Middle frontal gyrus (tissue), 1 donor: ENCODE measurements around the gene EIF4A3.

Experiments
- DNase-seq: peaks from one replicate; pipeline ENCODE4 v3.0.0-alpha.2; 2015; ENCODE audit warnings: low spot score; ENCODE audit errors: extremely low spot score

The EIF4A3 gene

GRCh38 chr17:80137131-80137530 is 9.8 kb downstream of the EIF4A3 start:
- DNase-seq = no peak

DNA sequence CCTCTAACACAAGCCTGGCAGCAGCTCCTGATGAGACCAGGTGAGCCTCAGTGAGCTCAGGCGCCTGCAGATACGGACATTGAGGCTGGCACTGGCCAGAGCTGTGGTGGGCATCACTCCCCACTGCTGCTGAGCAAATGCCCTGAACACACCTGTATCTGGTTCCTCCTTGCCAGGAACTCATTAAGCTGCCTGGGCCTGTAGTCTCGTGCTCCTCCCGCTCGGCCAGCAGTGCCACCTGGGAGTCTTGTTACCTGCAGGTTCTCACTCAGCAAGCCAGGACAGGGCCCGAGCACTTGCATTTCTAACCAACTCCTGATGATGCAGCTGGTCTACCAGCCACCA is 13.3 kb downstream of the EIF4A3 start:
- no peak for DNase-seq

DNA sequence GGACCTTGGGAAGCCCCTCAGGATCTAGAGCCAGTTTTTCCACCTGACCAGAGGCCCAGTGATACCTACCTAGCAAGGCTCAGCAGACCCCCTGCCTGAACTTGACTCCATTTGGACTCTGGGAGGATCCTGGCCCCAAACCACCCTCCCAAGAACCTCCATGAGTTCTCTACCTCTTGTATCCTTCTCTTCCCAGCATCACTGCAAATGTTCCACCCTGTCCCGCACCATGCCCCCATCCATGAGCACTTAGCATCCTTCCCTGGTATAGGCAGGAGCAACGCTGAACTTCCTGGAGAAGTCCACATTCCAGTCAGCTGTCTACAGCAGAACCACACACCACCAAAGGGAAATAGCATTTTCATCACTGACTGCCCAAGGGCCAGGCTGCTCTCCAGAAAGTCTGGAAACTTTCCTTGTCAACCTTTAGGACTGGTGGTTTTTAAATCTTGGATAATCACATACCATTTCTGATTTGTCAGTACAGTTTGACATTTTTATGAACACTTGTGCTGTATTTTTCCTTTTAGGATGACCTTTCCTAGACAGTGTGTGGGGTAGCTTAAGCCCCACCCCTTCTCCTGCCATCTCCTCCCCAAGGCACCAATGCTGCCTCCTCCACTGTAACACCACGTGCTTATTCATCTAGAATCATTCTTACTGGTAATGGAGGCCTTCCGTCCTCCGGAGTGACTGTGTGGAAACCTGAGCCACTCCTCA is 13.9 kb downstream of the EIF4A3 start:
- no peak for DNase-seq

- DNase-seq = no peak
Measured at GRCh38 chr17:80130992-80131391, 15.9 kb downstream of the EIF4A3 start.

DNA sequence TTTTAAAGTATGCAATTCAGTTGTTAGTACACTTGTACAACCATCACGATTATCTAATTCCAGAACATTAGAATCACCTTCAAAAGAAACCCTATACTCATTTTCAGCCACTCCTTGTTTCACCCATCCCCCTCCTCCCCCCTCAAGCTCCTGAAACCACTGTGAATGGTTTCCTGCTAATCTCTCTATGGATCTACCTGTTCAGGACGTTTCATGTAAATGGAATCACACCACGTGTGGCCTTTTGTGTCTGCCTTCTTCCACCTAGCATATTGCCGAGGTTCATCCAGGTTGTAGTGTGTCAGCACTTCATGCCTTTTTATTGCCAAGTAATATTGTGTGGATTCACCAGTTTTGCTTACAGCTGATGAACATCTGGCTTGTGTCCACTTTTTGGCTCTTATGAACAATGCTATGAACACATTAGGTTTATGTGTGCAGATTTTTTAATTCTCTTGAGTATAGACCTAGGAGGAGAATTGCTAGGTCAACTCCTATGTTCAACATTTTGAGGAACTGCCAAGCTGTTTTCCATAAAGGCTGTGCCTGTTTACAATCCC is 17.8 kb downstream of the EIF4A3 start:
- DNase-seq = no peak

DNA sequence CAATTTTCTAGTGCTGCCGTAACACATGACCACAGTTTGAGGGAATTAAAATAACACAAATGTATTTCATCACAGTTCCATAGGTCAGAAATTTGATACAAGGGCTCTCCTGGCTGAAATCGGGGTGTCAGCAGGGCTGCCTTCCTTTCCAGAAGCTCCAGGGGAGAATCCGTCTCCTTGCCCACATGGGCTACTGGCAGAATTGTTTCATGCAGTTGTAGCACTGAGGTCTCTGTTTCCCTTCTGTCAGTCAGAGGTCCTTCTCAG is 20.5 kb downstream of the EIF4A3 start:
- DNase-seq = no peak

GRCh38 chr17:80125656-80126448 is 21.1 kb downstream of the EIF4A3 start:
- no peak for DNase-seq

DNA sequence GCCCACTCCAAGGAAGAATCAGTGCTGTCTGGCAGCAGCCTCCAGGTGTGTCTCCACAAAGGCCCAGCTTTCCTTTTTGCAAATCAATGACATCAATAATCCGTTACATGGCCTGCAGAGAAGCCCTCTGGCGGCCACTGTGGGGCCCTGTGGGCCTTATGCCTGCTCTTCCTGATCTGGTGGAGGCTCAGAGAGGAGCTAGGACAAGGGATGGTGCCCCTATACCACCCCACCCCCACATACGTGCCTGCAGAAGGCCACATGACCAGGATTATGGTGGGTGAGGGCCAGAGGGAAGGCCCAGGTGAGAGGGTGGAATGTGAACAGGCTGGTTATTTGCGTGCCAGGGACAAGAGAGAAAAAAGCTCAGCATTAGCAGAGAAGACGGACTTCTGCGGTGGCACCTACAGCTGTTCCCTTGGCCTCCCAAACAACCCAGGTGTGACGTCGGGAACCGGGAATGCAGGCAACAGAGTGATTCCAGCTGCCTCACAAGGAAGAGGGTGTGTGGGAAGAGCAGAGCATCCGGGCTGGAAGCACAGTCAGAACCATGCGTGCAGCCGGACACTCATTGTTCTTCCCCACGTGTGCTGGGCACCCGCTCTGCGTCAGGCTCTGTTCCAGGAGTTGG is 22.5 kb downstream of the EIF4A3 start:
- DNase-seq = no peak

GRCh38 chr17:80123791-80124190 is 23.1 kb downstream of the EIF4A3 start:
- no peak for DNase-seq

DNA sequence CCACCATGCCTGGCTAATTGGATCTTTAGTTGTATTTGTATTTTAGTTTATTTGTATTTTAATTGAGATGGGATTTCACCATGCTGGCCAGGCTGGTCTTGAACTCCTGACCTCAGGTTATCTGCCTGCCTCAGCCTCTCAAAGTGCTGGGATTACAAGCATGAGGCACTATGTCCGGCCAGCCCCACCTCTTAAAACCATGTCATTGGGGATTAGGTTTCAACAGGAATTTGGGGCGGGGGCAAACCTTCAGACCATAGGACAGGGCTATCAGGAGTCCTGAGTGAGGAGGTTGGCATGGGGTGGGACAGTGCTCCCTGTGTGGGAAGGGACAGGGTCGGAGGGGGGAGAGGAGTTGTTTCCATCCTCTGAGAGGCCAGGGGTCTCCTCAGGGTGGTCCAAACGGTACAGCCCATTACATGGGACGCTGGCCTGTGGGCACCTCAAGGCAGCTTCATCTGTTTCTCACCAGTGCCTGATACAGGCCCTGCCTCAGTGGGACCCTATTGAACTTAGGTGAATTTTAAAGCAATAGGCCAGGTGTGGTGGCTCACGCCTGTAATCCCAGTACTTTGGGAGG is 23.9 kb downstream of the EIF4A3 start:
- no peak for DNase-seq

DNA sequence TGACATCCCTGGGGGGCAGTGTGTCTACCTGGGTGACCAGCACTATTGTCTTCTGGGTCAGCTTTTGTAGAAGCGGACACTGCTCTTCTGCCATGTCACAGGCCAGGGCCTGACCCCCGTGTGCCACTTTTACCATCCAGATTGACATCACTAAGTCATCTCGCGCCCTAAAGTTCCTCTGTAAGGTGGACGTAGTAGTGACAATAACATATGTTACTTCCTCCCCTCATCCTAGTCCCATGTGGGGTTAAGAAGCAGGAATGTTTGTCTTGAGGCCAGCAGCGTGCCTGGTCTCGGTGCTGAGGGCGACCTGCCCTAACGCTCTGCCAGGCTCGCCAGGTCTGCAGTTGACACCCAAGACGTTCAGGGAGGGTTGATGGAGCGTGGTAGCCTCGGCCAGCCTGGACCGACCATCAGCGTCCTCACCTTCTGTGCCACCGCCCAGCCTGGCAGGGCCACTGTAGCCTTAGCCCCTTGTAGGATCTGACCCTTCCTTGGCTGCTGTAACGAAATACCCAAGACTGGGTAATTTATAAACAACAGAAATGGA is 24.8 kb downstream of the EIF4A3 start:
- no peak for DNase-seq

GRCh38 chr17:80119839-80120238 is 27.1 kb downstream of the EIF4A3 start:
- no peak for DNase-seq

DNA sequence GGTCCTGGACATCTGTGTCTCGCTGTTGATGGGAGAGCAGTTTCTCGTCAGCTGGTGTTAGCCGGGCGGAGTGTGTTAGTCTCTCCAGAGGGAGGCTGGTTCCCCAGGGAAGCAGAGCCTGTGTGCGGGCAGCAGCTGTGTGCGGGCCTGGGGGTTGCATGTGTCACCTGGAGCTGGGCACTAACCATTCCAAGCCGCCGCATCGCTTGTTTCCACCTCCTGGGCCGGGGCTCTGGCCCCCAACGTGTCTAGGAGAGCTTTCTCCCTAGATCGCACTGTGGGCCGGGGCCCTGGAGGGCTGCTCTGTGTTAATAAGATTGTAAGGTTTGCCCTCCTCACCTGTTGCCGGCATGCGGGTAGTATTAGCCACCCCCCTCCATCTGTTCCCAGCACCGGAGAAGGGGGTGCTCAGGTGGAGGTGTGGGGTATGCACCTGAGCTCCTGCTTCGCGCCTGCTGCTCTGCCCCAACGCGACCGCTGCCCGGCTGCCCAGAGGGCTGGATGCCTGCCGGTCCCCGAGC is 27.6 kb downstream of the EIF4A3 start:
- no peak for DNase-seq

DNA sequence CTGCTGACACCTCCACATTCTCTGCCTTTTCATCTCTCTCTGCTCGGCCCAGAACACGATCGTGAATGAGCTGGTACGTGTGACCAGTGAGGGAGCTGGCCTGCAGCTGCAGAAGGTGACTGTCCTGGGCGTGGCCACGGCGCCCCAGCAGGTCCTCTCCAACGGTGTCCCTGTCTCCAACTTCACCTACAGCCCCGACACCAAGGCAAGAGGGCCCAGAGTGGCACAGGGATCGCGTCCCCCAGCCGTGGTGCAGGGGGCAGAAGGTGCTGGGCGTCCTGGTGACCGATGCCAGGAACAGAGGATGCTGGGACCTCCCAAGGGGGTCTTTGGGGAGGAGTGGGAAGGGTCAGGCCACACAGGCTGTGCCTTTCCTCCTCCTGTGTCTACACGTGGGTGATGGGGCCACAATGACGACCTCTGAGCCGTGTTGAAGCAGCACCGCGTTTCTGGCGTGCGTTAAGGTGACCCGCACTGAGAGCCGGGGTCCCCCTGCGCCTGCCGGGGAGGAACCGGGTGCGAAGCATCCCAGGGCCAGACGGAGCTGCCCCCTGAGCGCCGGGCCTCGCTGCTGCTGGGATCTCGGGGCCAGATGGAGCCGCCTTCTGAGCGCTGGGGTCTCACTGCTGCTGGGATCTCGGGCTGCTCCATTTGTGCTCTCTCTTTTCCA is 28.2 kb downstream of the EIF4A3 start:
- no peak for DNase-seq

GRCh38 chr17:80117491-80118401 is 29.2 kb downstream of the EIF4A3 start:
- DNase-seq = no peak

DNA sequence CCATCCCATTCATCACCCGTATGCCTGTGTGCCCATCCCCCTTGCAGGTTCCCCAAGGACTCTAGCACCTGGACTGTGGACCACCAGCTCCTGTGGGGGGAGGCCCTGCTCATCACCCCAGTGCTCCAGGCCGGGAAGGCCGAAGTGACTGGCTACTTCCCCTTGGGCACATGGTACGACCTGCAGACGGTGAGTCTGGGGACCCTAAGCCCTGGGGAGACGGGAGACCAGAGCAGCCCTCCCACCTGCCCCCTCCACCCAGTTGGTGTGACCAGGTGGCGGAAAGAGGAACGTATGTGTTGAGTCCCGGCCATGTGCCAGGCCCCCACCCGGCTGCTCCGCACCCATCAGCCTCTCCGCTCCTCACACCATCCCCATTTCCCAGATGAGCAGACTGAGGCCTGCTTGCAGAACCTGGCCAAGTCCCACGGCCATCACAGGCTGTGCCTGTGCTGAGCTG is 30.0 kb downstream of the EIF4A3 start:
- DNase-seq = no peak

DNA sequence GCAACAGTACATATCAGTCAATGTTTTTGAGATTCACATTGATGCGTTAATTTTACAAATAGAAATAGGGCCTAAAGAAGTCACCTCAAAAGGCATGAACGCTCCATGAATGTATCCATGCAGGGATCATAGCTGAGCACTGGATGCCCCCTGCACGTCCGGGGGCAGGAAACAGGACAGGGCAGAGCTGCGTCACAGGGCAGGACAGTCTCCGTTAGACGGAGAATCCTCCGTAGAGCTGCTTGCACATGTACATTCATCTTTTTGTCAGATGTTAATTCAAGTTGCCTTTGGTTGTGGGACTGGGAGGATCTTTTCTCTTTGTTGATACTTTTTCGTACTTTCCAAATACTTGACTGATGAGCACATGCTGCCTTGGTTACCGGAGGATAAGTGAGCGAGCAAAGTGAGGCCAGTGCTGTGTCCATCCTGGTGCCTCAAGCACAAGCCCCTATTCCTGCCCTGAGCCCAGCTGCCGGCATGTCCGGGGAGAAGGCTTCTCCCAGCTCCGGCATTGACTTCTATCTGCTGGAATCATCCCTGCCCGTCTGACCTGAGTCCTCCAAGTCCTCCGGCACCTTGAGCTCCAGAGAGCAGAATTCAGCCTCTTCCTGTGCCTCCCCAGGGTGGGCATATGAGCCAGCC is 30.5 kb downstream of the EIF4A3 start:
- DNase-seq = no peak

GRCh38 chr17:80115159-80115558 is 31.8 kb downstream of the EIF4A3 start:
- no peak for DNase-seq

GRCh38 chr17:80114758-80115157 is 32.2 kb downstream of the EIF4A3 start:
- no peak for DNase-seq
